Dermis blood vessel endothelial cell (primary cell): ENCODE measurements around the gene RPS27A. TPM values are rescaled to one million over a fixed set of nuclear protein-coding genes. Genes with fewer than 3 reads are reported as not detected.
"Not testable (repeated sequence)": the region's sequence is repeated elsewhere in the genome, so short reads cannot be mapped to it uniquely, and the experiment has no call there.

Experiments
- DNase-seq: peaks from one replicate; pipeline ENCODE4 v3.0.0; 2010
- total RNA-seq: library from RNA; depleted of rRNA; stranded (reverse); fragments of >200 nt; gene quantifications from 2 replicates; pipeline ENCODE4 v1.2.3, GENCODE V29; 2014

Gene RPS27A
- total RNA-seq: 694 and 1,366 TPM in 2 replicates

- peak; percentile 98 for DNase-seq
Observed at GRCh38 chr2:55232084-55232862, at the start of gene RPS27A, which contains the start of gene CLHC1. TSS of gene RPS27A (plus strand) at chr2:55232688. CDS start at chr2:55232825, 137 bp downstream. TSS of gene CLHC1 (minus strand) at chr2:55232293. CDS start at chr2:55222411, 9,882 bp downstream.

DNA sequence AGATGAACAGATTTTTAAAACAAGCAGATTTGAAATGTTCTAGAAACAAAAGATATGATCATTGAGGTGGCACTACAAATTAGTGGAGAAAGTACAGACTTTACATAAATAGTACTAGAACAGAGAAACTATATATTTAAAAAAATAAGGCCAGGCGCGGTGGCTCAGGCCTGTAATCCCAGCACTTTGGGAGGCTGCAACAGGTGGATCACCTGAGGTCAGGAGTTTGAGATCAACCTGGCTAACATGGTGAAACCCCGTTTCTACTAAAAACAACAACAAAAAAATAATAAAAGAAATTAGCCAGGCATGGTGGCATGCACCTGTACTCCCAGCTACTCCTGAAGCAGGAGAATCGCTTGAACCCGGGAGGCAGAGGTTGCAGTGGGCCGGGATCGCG lies 45.7 kb upstream of the RPS27A start:
- not testable (repeated sequence) for DNase-seq

DNA sequence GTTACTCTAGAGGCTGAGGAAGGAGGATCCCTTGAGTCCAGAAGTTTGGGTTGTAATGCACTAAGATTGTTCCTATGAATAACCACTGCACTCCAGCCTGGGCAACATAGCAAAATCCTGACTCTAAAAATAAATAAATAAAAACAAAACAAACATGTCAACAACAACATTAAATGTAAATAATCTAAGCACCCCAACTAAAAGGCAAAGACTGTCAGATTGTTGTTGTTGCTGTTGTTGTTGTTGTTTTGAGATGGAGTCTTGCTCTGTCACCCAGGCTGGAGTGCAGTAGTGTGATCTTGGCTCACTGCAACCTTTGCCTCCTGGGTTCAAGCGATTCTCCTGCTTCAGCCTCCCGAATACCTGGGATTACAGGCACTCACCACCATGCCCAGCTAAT lies 40.6 kb upstream of the RPS27A start:
- not testable (repeated sequence) for DNase-seq

DNA sequence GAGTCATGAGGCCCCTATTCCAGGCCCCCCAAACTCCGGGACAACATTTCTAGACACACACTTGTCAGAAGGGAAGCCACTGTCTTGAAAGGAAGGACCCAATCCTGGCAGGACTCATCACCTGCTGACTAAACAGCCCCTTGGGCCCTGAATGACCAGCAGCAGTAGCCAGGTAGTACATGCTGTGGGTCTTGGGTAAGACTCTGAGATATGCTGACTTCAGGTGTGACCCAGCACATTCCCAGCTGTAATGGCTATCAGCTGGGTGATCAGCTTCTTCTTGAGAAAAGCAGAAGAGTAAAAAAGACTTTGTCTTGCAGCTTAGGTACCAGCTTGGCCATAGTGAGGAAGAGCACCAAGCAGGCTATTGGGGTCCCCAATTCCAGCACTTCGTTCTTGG lies 36.0 kb upstream of the RPS27A start:
- no peak for DNase-seq

GRCh38 chr2:55200416-55200815 lies 32.1 kb upstream of the RPS27A start:
- no peak for DNase-seq

DNA sequence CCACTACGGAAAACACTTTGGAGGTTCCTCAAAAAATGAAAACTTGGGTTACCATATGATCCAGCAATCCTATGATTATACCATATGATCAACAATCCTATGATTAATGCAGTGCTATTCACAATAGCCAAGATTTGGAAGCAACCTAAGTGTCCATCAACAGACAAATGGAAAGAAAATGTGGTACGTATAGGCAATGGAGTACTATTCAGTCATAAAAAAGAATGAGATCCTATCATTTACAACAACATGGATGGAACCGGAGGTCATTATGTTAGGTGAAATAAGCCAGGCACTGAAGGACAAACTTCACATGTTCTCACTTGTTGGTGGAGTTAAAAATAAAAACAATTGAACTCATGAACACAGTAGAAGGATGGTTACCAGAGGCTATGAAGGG lies 28.0 kb upstream of the RPS27A start:
- DNase-seq: no peak

DNA sequence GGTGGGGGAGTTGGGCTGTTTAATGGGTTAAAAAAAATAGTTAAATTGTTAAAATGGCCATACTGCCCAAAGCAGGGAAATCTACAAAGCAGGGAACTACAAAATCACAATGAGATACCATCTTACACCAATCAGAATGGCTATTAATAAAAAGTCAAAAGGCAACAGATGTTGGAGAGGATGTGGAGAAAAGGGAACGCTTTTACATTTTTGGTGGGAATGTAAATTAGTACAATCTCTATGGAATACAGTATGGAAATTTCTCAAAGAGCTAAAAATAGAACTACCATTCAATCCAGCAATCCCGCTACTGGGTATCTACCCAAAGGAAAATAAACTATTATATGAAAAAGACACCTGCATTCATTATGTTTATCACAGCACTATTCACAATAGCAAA lies 27.5 kb upstream of the RPS27A start:
- no peak for DNase-seq

DNA sequence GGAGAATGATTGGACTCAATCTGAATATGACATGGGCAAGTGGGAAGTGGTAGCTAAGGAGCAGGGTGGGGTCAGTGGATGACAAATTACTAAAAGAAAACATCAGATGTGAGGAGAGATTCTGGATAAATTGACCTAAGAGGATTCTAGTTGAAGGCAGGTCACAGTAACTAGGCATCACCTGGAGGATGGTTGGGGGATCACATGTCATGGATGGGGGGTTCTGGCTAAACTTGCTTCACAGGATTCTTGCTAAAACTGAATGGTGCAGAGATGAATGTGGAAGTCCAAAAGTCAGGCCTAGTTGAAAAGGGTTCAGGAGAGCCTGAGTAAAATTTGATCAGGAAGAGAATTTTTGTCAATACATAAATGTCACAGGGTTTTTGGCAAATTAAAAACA lies 18.7 kb upstream of the RPS27A start:
- no peak for DNase-seq

GRCh38 chr2:55223958-55224760 lies 8.3 kb upstream of the RPS27A start:
- DNase-seq: peak; percentile 7

- no peak for DNase-seq
Observed at GRCh38 chr2:55224761-55225261, 7.7 kb upstream of the RPS27A start.

GRCh38 chr2:55225481-55226020 lies 6.9 kb upstream of the RPS27A start:
- DNase-seq: no peak

DNA sequence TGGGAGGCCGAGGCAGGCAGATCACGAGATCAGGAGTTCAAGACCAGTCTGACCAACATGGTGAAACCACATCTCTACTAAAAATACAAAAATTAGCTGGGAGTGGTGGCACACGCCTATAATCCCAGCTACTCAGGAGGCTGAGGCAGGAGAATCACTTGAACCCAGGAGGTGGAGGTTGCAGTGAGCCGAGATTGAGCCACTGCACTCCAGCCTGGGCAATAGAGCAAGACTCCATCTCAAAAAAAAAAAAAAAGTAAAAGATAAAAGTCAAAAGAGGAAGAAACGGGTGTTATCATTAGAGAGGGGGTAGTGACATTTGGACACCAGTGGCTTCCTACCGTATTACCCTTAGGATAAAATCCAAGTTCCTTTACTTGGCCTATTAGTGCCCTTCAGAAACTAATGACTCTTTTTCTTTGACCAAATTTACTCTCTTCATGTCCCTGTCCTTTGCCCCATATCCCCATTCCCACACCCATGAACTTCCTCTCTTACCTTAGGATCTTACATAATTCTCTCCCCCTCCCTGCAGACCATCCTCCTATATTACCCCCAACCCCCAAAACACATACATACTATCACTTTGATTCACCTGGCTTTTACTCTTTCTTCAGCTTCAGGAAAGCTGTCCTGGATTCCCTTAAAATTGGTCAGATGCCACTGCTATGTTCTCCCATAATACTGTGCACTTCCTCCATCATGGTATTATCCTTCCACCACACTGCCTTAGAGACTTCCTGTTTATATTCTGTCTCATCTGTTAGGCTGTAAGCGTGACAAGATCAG lies 4.9 kb upstream of the RPS27A start:
- peak; percentile 57 for DNase-seq

GRCh38 chr2:55228226-55228563 lies 4.3 kb upstream of the RPS27A start:
- no peak for DNase-seq

DNA sequence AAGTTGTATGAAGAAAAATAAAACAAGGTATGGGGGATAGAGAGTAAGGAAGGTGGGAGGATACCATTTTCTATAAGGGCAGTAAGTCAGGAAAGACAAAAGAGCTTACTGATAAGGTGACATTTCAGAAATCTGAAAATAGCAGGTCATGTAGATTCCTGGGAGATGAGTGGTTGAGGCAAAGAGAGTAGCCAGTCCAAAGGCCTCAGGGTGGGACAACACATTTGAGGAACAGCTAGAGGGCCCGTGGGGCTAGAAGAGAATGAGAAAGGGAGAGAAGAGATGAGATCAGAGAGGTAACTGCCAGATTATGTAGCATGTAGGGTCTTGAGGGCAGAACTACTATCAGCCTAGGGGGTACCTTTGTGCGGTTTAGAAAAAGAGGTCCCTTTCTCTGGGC lies 3.3 kb upstream of the RPS27A start:
- no peak for DNase-seq

DNA sequence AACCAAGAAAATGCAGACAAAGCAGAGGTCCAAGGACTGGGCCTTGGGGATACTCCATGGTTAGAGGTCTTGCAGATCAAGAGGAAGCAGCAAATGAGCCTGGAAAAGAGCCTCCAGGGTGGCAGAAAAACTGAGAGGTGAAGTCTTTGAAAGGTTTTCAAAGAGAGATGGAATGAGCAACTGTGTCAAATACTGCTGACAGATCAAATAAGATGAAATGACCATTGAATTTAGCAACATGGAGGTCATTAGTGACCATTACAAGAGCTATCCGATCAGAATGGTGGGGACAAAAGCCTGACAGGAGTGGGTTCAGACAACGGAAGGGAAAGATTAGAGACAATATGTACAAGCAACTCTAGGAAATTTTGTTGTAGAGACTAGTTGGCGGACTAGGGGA lies 1.9 kb upstream of the RPS27A start:
- no peak for DNase-seq

- DNase-seq: no peak
Observed at GRCh38 chr2:55231546-55232083, 873 bp upstream of the RPS27A start.

- peak; percentile 49 for DNase-seq
Observed at GRCh38 chr2:55232863-55233657, 572 bp downstream of the RPS27A start.

DNA sequence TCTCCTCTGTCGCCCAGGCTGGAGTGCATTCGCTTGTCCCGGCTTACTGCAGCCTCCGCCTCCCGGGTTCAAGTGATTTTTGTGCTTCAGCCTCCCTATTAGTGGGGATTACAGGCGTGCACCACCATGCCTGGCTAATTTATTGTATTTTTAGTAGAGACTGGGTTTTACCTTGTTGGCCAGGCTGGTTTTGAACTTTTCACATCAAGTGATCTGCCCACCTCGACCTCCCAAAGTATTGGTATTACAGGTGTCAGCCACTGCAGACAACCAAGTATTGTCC lies 1.1 kb downstream of the RPS27A start:
- DNase-seq: no peak

GRCh38 chr2:55235724-55236538 lies 3.4 kb downstream of the RPS27A start:
- no peak for DNase-seq

- no peak for DNase-seq
Observed at GRCh38 chr2:55236992-55237543, 4.6 kb downstream of the RPS27A start.
